NCI-H1417 (cell line): ENCODE measurements around the gene FANCL.
A peak's percentile ranks its signal among the peaks of the same experiment; 100 is the strongest.
"Not testable (repeated sequence)": the region's sequence is repeated elsewhere in the genome, so short reads cannot be mapped to it uniquely, and the experiment has no call there.

Experiments used
- DNase-seq, 3 experiments: peaks; one replicate each; lab custom pipeline; 2025; lab: John Stamatoyannopoulos, UW

Gene FANCL

GRCh38 chr2:58145769-58146168, 95.4 kb downstream of the FANCL start:
- not testable (repeated sequence) for DNase-seq

GRCh38 chr2:58140508-58141072, 100.5 kb downstream of the FANCL start:
- peak in 2 of 3 experiments; percentile 13 to 75 for DNase-seq

GRCh38 chr2:58138396-58139030, 102.6 kb downstream of the FANCL start:
- DNase-seq = no peak

- DNase-seq = no peak
These were observed 103.3 kb downstream of the FANCL start for GRCh38 chr2:58137856-58138255.

GRCh38 chr2:58137221-58137620, 103.9 kb downstream of the FANCL start:
- DNase-seq = no peak

- no peak for DNase-seq
These were observed 105.3 kb downstream of the FANCL start for GRCh38 chr2:58135861-58136260.

- no peak for DNase-seq
These were observed 107.7 kb downstream of the FANCL start for GRCh38 chr2:58133395-58133794.

- DNase-seq = peak in 2 of 3 experiments; percentile 17 to 61
These were observed 109.7 kb downstream of the FANCL start for GRCh38 chr2:58131191-58132011.

GRCh38 chr2:58130238-58130637, 110.9 kb downstream of the FANCL start:
- DNase-seq = no peak

- DNase-seq = no peak
These were observed 114.0 kb downstream of the FANCL start for GRCh38 chr2:58127111-58127510.

- DNase-seq = no peak
These were observed 118.6 kb downstream of the FANCL start for GRCh38 chr2:58122540-58122939.

- DNase-seq = no peak
These were observed 119.1 kb downstream of the FANCL start for GRCh38 chr2:58122040-58122439.

- DNase-seq = no peak
These were observed 120.4 kb downstream of the FANCL start for GRCh38 chr2:58120626-58121229.

- DNase-seq = not testable (repeated sequence)
These were observed 127.6 kb downstream of the FANCL start for GRCh38 chr2:58113563-58113962.

- no peak for DNase-seq
These were observed 130.4 kb downstream of the FANCL start for GRCh38 chr2:58110765-58111164.

- no peak for DNase-seq
These were observed 131.6 kb downstream of the FANCL start for GRCh38 chr2:58109481-58109880.
